H1 (cell line): ENCODE data around the gene DENND1A. TPM values are rescaled to one million over a fixed set of nuclear protein-coding genes. Genes with fewer than 3 reads are reported as not detected.
A peak's percentile ranks its signal among the peaks of the same experiment; 100 is the strongest.

Experiments used
- CTCF ChIA-PET: fragments of 300-600 bp; sonication (Branson Sonifier 250); formaldehyde crosslinking; loops from one replicate; lab custom pipeline; 2021; ENCODE audit not compliant: partially characterized antibody; lab: Charles Lee
- POLR2A ChIA-PET: fragments of 300-600 bp; sonication (Branson Sonifier 250); formaldehyde crosslinking; loops from one replicate; lab custom pipeline; 2021; ENCODE audit warnings: inconsistent platforms; ENCODE audit not compliant: partially characterized antibody; lab: Charles Lee
- DNase-seq, 2 experiments: peaks; one replicate each; pipeline versions ENCODE4 v3.0.0 to v3.0.0-alpha.2; 2010 to 2022; ENCODE audit warnings: low spot score in 2 of 2, low read depth in 1 of 2, mixed read lengths in 1 of 2
- FAIRE-seq: peaks from 2 replicates; lab custom pipeline; 2011; peaks lifted over from hg19 to GRCh38; lab: Jason Lieb, UNC
- H2AFZ ChIP-seq: 2 replicates; pipeline ENCODE4 v1.8.1; 2012; ENCODE audit warnings: low read length, inconsistent platforms
- H2AK5ac ChIP-seq: 2 replicates; pipeline ENCODE4 v1.6.1; 2013; ENCODE audit warnings: low read depth, low read length
- H2BK120ac ChIP-seq: replicated peaks from 2 replicates; pipeline ENCODE3; 2013; ENCODE audit warnings: low read depth, low read length, inconsistent platforms
- H2BK12ac ChIP-seq: 2 replicates; pipeline ENCODE4 v1.6.1; 2013; ENCODE audit warnings: low read depth, low read length
- H2BK15ac ChIP-seq: 2 replicates; pipeline ENCODE4 v1.6.1; 2013; ENCODE audit warnings: low read length
- H2BK20ac ChIP-seq: 2 replicates; pipeline ENCODE4 v1.6.1; 2013; ENCODE audit warnings: low read length
- H2BK5ac ChIP-seq: 2 replicates; pipeline ENCODE4 v1.6.1; 2013; ENCODE audit warnings: low read depth, low read length
- H3K14ac ChIP-seq: 2 replicates; pipeline ENCODE4 v1.6.1; 2013; ENCODE audit warnings: inconsistent platforms; ENCODE audit not compliant: insufficient read length
- H3K18ac ChIP-seq: 2 replicates; pipeline ENCODE4 v1.6.1; 2013; ENCODE audit warnings: low read length; ENCODE audit errors: extremely low read depth
- H3K23ac ChIP-seq: 2 replicates; pipeline ENCODE4 v1.6.1; 2013; ENCODE audit warnings: inconsistent platforms; ENCODE audit not compliant: insufficient read length
- H3K23me2 ChIP-seq: 2 replicates; pipeline ENCODE4 v1.6.1; 2013; ENCODE audit warnings: low read depth, low read length
- H3K27ac ChIP-seq: 2 replicates; pipeline ENCODE4 v1.6.1; 2011; ENCODE audit warnings: low read depth, low read length, inconsistent platforms
- H3K27me3 ChIP-seq, 4 experiments: replicated peaks in 1 of 4; 1 replicate in 1 of 4; 2 replicates in 3 of 4; pipeline versions ENCODE4 v1.6.1 to v1.8.1; 2011 to 2013; ENCODE audit warnings: low read length in 3 of 4, mild to moderate bottlenecking in 3 of 4, inconsistent platforms in 2 of 4, mixed read lengths in 2 of 4, moderate library complexity in 1 of 4; ENCODE audit not compliant: control insufficient read depth in 3 of 4, insufficient read depth in 3 of 4; ENCODE audit errors: extremely low read depth in 1 of 4
- H3K36me3 ChIP-seq, 4 experiments: 2 replicates each; pipeline versions ENCODE4 v1.6.1 to v1.8.1; 2011 to 2013; ENCODE audit warnings: mild to moderate bottlenecking in 4 of 4, low read length in 3 of 4, moderate library complexity in 2 of 4, control low read depth in 1 of 4, inconsistent platforms in 1 of 4; ENCODE audit not compliant: insufficient read depth in 4 of 4, control insufficient read depth in 2 of 4
- H3K4ac ChIP-seq: replicated peaks from 2 replicates; pipeline ENCODE3; 2013; ENCODE audit warnings: low read length, low read depth, mixed read lengths, inconsistent platforms; ENCODE audit not compliant: insufficient read length
- H3K4me1 ChIP-seq, 4 experiments: replicated peaks in 1 of 4; 1 replicate in 1 of 4; 2 replicates in 3 of 4; pipeline versions ENCODE4 v1.6.1 to v1.8.1; 2011 to 2013; ENCODE audit warnings: low read length in 3 of 4, inconsistent platforms in 2 of 4, mixed read lengths in 1 of 4; ENCODE audit not compliant: insufficient read depth in 4 of 4, control insufficient read depth in 3 of 4
- H3K4me2 ChIP-seq, 2 experiments: 2 replicates each; pipeline versions ENCODE4 v1.6.1 to v1.8.1; 2011 to 2013; ENCODE audit warnings: low read depth in 2 of 2, low read length in 2 of 2, control low read depth in 1 of 2, inconsistent platforms in 1 of 2, mild to moderate bottlenecking in 1 of 2; ENCODE audit not compliant: insufficient read depth in 1 of 2
- H3K4me3 ChIP-seq, 4 experiments: fragments of 200-600, 300-600 bp in 1 of 4; sonication (generic), shearing (Covaris generic), sonication (Bioruptor Twin) in 1 of 4; 2 replicates each; pipeline versions ENCODE4 v1.5.1 to v1.8.1; 2011 to 2016; ENCODE audit warnings: low read length in 4 of 4, low read depth in 3 of 4, control low read depth in 2 of 4, inconsistent platforms in 2 of 4, mild to moderate bottlenecking in 2 of 4, mixed read lengths in 1 of 4, moderate library complexity in 1 of 4; ENCODE audit not compliant: insufficient read depth in 2 of 4; ENCODE audit errors: extremely low read depth in 1 of 4
- H3K56ac ChIP-seq: replicated peaks from 2 replicates; pipeline ENCODE3; 2013; ENCODE audit warnings: low read depth, mild to moderate bottlenecking, mixed read lengths, low read length, inconsistent platforms; ENCODE audit not compliant: insufficient read length
- H3K79me1 ChIP-seq: 2 replicates; pipeline ENCODE4 v1.6.1; 2013; ENCODE audit warnings: low read depth, low read length, control low read depth
- H3K79me2 ChIP-seq, 2 experiments: 2 replicates each; pipeline versions ENCODE4 v1.6.1 to v1.8.1; 2012 to 2013; ENCODE audit warnings: low read length in 2 of 2, mild to moderate bottlenecking in 2 of 2, inconsistent platforms in 1 of 2; ENCODE audit not compliant: insufficient read depth in 2 of 2, control insufficient read depth in 1 of 2
- H3K9ac ChIP-seq, 4 experiments: replicated peaks in 1 of 4; 1 replicate in 1 of 4; 2 replicates in 3 of 4; pipeline versions ENCODE4 v1.6.1 to v1.8.1; 2011 to 2013; ENCODE audit warnings: low read depth in 3 of 4, low read length in 3 of 4, control low read depth in 2 of 4, mild to moderate bottlenecking in 2 of 4, moderate library complexity in 2 of 4, inconsistent platforms in 1 of 4; ENCODE audit errors: extremely low read depth in 1 of 4
- H3K9me3 ChIP-seq, 2 experiments: 2 replicates each; pipeline versions ENCODE4 v1.6.1 to v1.8.1; 2012 to 2013; ENCODE audit warnings: mild to moderate bottlenecking in 2 of 2, moderate library complexity in 2 of 2, control low read depth in 1 of 2, inconsistent platforms in 1 of 2, low read depth in 1 of 2, low read length in 1 of 2, mixed read lengths in 1 of 2; ENCODE audit not compliant: insufficient read depth in 2 of 2
- H4K20me1 ChIP-seq, 2 experiments: replicated peaks in 1 of 2; 2 replicates each; pipeline versions ENCODE3 to v1.8.1; 2011 to 2013; ENCODE audit warnings: inconsistent platforms in 2 of 2, low read length in 2 of 2, mild to moderate bottlenecking in 1 of 2; ENCODE audit not compliant: insufficient read depth in 2 of 2, control insufficient read depth in 1 of 2
- H4K5ac ChIP-seq: 2 replicates; pipeline ENCODE4 v1.6.1; 2013; ENCODE audit warnings: low read length, low read depth, mixed read lengths, inconsistent platforms; ENCODE audit not compliant: insufficient read length
- H4K8ac ChIP-seq: 2 replicates; pipeline ENCODE4 v1.8.0; 2013; ENCODE audit warnings: mild to moderate bottlenecking, moderate library complexity, low read length, inconsistent platforms; ENCODE audit not compliant: insufficient read depth; ENCODE audit errors: extremely low read depth
- H4K91ac ChIP-seq: replicated peaks from 2 replicates; pipeline ENCODE3; 2013; ENCODE audit warnings: low read length, mixed read lengths, inconsistent platforms; ENCODE audit not compliant: insufficient read length
- ATF2 ChIP-seq: IDR thresholded peaks from 2 replicates; pipeline ENCODE4 v1.6.1; 2012; ENCODE audit warnings: low read length, inconsistent platforms
- CHD2 ChIP-seq: IDR thresholded peaks from 2 replicates; pipeline ENCODE4 v1.6.1; 2012; ENCODE audit warnings: low read length, improper control_type of control experiment
- JUN ChIP-seq: IDR thresholded peaks from 2 replicates; pipeline ENCODE4 v1.6.1; 2011; ENCODE audit warnings: low read depth, mild to moderate bottlenecking, improper control_type of control experiment, low read length
- NRF1 ChIP-seq: IDR thresholded peaks from 2 replicates; pipeline ENCODE4 v1.6.1; 2011; ENCODE audit warnings: mild to moderate bottlenecking, low read depth, low read length, improper control_type of control experiment
- RBBP5 ChIP-seq: IDR thresholded peaks from 2 replicates; pipeline ENCODE4 v1.7.1; 2012; ENCODE audit warnings: low read depth, mild to moderate bottlenecking, inconsistent platforms, low read length, moderate library complexity, borderline replicate concordance
- SAP30 ChIP-seq: fragments of 300-600 bp; sonication (generic); IDR thresholded peaks from 2 replicates; pipeline ENCODE4 v1.7.1; 2012; ENCODE audit warnings: low read length, moderate library complexity, mild to moderate bottlenecking, inconsistent platforms; ENCODE audit not compliant: insufficient read depth, insufficient replicate concordance
- SIRT6 ChIP-seq: IDR thresholded peaks from one replicate; pipeline ENCODE4 v1.7.1; 2012; ENCODE audit warnings: low read length, inconsistent platforms
- TBP ChIP-seq: IDR thresholded peaks from 2 replicates; pipeline ENCODE4 v1.6.1; 2011; ENCODE audit warnings: low read depth, low read length, improper control_type of control experiment
- TEAD4 ChIP-seq: IDR thresholded peaks from 2 replicates; pipeline ENCODE4 v1.6.1; 2012; ENCODE audit warnings: low read depth, low read length, inconsistent platforms, mixed read lengths
- ZNF274 ChIP-seq: IDR thresholded peaks from 2 replicates; pipeline ENCODE4 v1.7.0; 2012; ENCODE audit warnings: low read length, borderline replicate concordance; ENCODE audit errors: extremely low read depth
- WGBS, 2 experiments: shearing (Covaris generic) in 1 of 2; methylation state at CpG; one replicate each; pipeline versions ENCODE4 v1.1.6 to v1.1.7; 2013 to 2015; ENCODE audit warnings: low lambda C conversion rate in 2 of 2, mixed read lengths in 2 of 2, inconsistent platforms in 1 of 2, low coverage in 1 of 2, missing lambda C conversion rate in 1 of 2; ENCODE audit not compliant: insufficient replicate concordance in 2 of 2, insufficient coverage in 1 of 2, insufficient read length in 1 of 2; ENCODE audit errors: extremely low coverage in 1 of 2, missing lambda C conversion rate in 1 of 2; 5-methylcytosine and 5-hydroxymethylcytosine counted together
- polyA plus RNA-seq, 7 experiments: library from polyadenylated mRNA; depleted of rRNA in 3 of 7; stranded (reverse) in 5 of 7; unstranded in 2 of 7; fragments of >200 nt in 5 of 7; fragments of 200-250 nt in 2 of 7; gene quantifications; 1 replicate in 5 of 7; 2 replicates in 1 of 7; 4 replicates in 1 of 7; pipeline versions ENCODE4 v1.2.1 to v1.2.3, GENCODE V29; 2011 to 2013; ENCODE audit warnings: missing spikeins in 2 of 7, mixed read lengths in 2 of 7
- total RNA-seq: library from RNA; stranded (reverse); fragmentation: NEBNext Ultra II Directional; extraction: Animal tissue kit (Norgen Biotek cat#: 25700); gene quantifications from 2 replicates; pipeline ENCODE4 v1.2.1, GENCODE V29; 2021
- TF ChIP-seq, protein P1 (sequence below): IDR thresholded peaks from 2 replicates; pipeline ENCODE4 v1.6.1; 2011; ENCODE audit warnings: low read depth, mild to moderate bottlenecking, low read length; ENCODE audit not compliant: insufficient read depth

DENND1A gene
- total and polyA plus RNA-seq, 2 of the 8 experiments (the other 6 are each of a cell fraction or from before 2014, with no cell fraction given), result 24.1 to 26.4 TPM

- Histone ChIP-seq H3K9ac (no peak overlapping the region), H3K4me3 (no peak overlapping the region), H2BK120ac (no peak overlapping the region), H3K23ac (no peak overlapping the region), H3K27ac (no peak overlapping the region), H4K5ac (no peak overlapping the region), H3K79me1 (no peaks in the 10 kb centered on the region), H2BK12ac (no peak overlapping the region), H3K14ac (no peak overlapping the region), H3K27me3 (no peaks in the 10 kb centered on the region), H2AK5ac (no peak overlapping the region), H2BK15ac (peak overlapping the region; percentile 76; the same call in 1 of the 2 replicates), H2AFZ (no peak overlapping the region), H3K9me3 (no peaks in the 10 kb centered on the region), H4K20me1 (peaks cover 0 to 2% of the 10 kb centered on the region in 2 experiments), H3K79me2 (no peaks in the 10 kb centered on the region), H3K18ac (no peak overlapping the region), H2BK20ac (no peak overlapping the region), H3K4me1 (no peaks in the 10 kb centered on the region), H3K56ac (no peak overlapping the region), H3K4ac (no peak overlapping the region), H3K23me2 (no peaks in the 10 kb centered on the region), H3K4me2 (no peak overlapping the region), H4K8ac (no peak overlapping the region), H2BK5ac (no peak overlapping the region), H3K36me3 (no peaks in the 10 kb centered on the region), H4K91ac (no peak overlapping the region)
- FAIRE-seq (no peak), DNase-seq (no peak)
- TF ChIP-seq RBBP5 (no peak), CHD2 (no peak), NRF1 (no peak), ATF2 (no peak), TBP (no peak), JUN (no peak), ZNF274 (no peak), SAP30 (no peak), TEAD4 (no peak), SIRT6 (no peak)
- TF ChIP-seq, protein P1, sequence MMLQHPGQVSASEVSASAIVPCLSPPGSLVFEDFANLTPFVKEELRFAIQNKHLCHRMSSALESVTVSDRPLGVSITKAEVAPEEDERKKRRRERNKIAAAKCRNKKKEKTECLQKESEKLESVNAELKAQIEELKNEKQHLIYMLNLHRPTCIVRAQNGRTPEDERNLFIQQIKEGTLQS, result no peak
- WGBS, 2 experiments, result 87% methylated on average over 8 of the region's 8 CpGs; no CpG with 5 or more reads in 1 of the 2 experiments
- ChIA-PET POLR2A (no interaction called here), CTCF (interaction anchor here (0.6 to 4.3 kb wide), 24 partner anchors 8 to 780 kb away, joined by 3 to 22 read pairs (median 4); no protein-coding TSS in a partner anchor)
These were observed 386.4 kb downstream of the DENND1A start for GRCh38 chr9:123543492-123543891.
